Putamen (tissue), 1 donor: ENCODE measurements around the gene COL1A1.

ENCODE experiments used
- DNase-seq: peaks from one replicate; pipeline ENCODE4 v3.0.0-alpha.2; 2016; ENCODE audit warnings: low spot score

Gene COL1A1

GRCh38 chr17:50199803-50200456 lies 1.5 kb downstream of the COL1A1 start:
- peak; percentile 31 for DNase-seq

- DNase-seq, result no peak
These were observed 2.1 kb downstream of the COL1A1 start for GRCh38 chr17:50199211-50199802.

- DNase-seq, result peak; percentile 31
These were observed 3.3 kb downstream of the COL1A1 start for GRCh38 chr17:50198026-50198669.

- DNase-seq, result no peak
These were observed 4.6 kb downstream of the COL1A1 start for GRCh38 chr17:50196826-50197225.

GRCh38 chr17:50196036-50196435 lies 5.4 kb downstream of the COL1A1 start:
- no peak for DNase-seq

GRCh38 chr17:50194934-50195865 lies 6.2 kb downstream of the COL1A1 start:
- DNase-seq, result no peak

GRCh38 chr17:50194140-50194933 lies 7.1 kb downstream of the COL1A1 start:
- no peak for DNase-seq

- no peak for DNase-seq
These were observed 8.7 kb downstream of the COL1A1 start for GRCh38 chr17:50192618-50193291.

GRCh38 chr17:50192144-50192617 lies 9.2 kb downstream of the COL1A1 start:
- DNase-seq, result no peak

- no peak for DNase-seq
These were observed 9.9 kb downstream of the COL1A1 start for GRCh38 chr17:50191359-50192143.

- no peak for DNase-seq
These were observed 10.7 kb downstream of the COL1A1 start for GRCh38 chr17:50190603-50191358.

- DNase-seq, result no peak
These were observed 11.2 kb downstream of the COL1A1 start for GRCh38 chr17:50190293-50190602.

GRCh38 chr17:50189550-50190292 lies 11.7 kb downstream of the COL1A1 start:
- DNase-seq, result no peak

GRCh38 chr17:50188921-50189549 lies 12.4 kb downstream of the COL1A1 start:
- no peak for DNase-seq

- no peak for DNase-seq
These were observed 12.9 kb downstream of the COL1A1 start for GRCh38 chr17:50188531-50188920.

- DNase-seq, result no peak
These were observed 13.5 kb downstream of the COL1A1 start for GRCh38 chr17:50187751-50188530.

GRCh38 chr17:50187394-50187725 lies 14.1 kb downstream of the COL1A1 start:
- no peak for DNase-seq
